Measurements from ENCODE around the gene PAN2.
"Not testable (repeated sequence)": the region's sequence is repeated elsewhere in the genome, so short reads cannot be mapped to it uniquely, and the experiment has no call there.

Gene PAN2

GRCh38 chr12:56347255-56347654 is 13.5 kb upstream of the PAN2 start:
- not testable (repeated sequence) for DNase-seq (ENCODE audit: extremely low read depth in 1 of 2, low read depth in 1 of 2)

GRCh38 chr12:56346675-56347074 is 12.9 kb upstream of the PAN2 start:
- DNase-seq (ENCODE audit: extremely low read depth in 1 of 2, low read depth in 1 of 2) = no peak

- DNase-seq (ENCODE audit: extremely low read depth in 1 of 2, low read depth in 1 of 2) = not testable (repeated sequence)
Measured at GRCh38 chr12:56342290-56342689, 8.5 kb upstream of the PAN2 start.

GRCh38 chr12:56341616-56342015 is 7.8 kb upstream of the PAN2 start:
- DNase-seq (ENCODE audit: extremely low read depth in 1 of 2, low read depth in 1 of 2) = no peak

GRCh38 chr12:56339158-56339422 is 5.3 kb upstream of the PAN2 start:
- no peak for DNase-seq (ENCODE audit: extremely low read depth in 1 of 2, low read depth in 1 of 2)

- peak; percentile 67 to 78 for DNase-seq (ENCODE audit: extremely low read depth in 1 of 2, low read depth in 1 of 2)
Measured at GRCh38 chr12:56338308-56339157, 4.7 kb upstream of the PAN2 start, which contains the start of gene IL23A. TSS of gene IL23A (plus strand) at chr12:56338884. CDS start at chr12:56339045, 161 bp downstream.

- DNase-seq (ENCODE audit: extremely low read depth in 1 of 2, low read depth in 1 of 2) = no peak
Measured at GRCh38 chr12:56337753-56338251, 4.0 kb upstream of the PAN2 start.

- DNase-seq (ENCODE audit: extremely low read depth in 1 of 2, low read depth in 1 of 2) = no peak
Measured at GRCh38 chr12:56336361-56337167, 2.8 kb upstream of the PAN2 start.

GRCh38 chr12:56335527-56335926 is 1.7 kb upstream of the PAN2 start:
- DNase-seq (ENCODE audit: extremely low read depth in 1 of 2, low read depth in 1 of 2) = not testable (repeated sequence)

GRCh38 chr12:56334490-56334793 is 642 bp upstream of the PAN2 start:
- DNase-seq (ENCODE audit: extremely low read depth in 1 of 2, low read depth in 1 of 2) = no peak

- DNase-seq (ENCODE audit: extremely low read depth in 1 of 2, low read depth in 1 of 2) = no peak
Measured at GRCh38 chr12:56333197-56333678, 562 bp downstream of the PAN2 start.

GRCh38 chr12:56332512-56333196 is 1.1 kb downstream of the PAN2 start:
- no peak for DNase-seq (ENCODE audit: extremely low read depth in 1 of 2, low read depth in 1 of 2)

GRCh38 chr12:56330936-56331490 is 2.8 kb downstream of the PAN2 start:
- no peak for DNase-seq (ENCODE audit: extremely low read depth in 1 of 2, low read depth in 1 of 2)

GRCh38 chr12:56326533-56326932 is 7.3 kb downstream of the PAN2 start:
- no peak for DNase-seq (ENCODE audit: extremely low read depth in 1 of 2, low read depth in 1 of 2)

- no peak for DNase-seq (ENCODE audit: extremely low read depth in 1 of 2, low read depth in 1 of 2)
Measured at GRCh38 chr12:56326126-56326525, 7.7 kb downstream of the PAN2 start.

GRCh38 chr12:56324206-56324605 is 9.6 kb downstream of the PAN2 start:
- DNase-seq (ENCODE audit: extremely low read depth in 1 of 2, low read depth in 1 of 2) = no peak

GRCh38 chr12:56321610-56322009 is 12.2 kb downstream of the PAN2 start:
- DNase-seq (ENCODE audit: extremely low read depth in 1 of 2, low read depth in 1 of 2) = not testable (repeated sequence)

GRCh38 chr12:56321027-56321426 is 12.8 kb downstream of the PAN2 start:
- DNase-seq (ENCODE audit: extremely low read depth in 1 of 2, low read depth in 1 of 2) = no peak

- DNase-seq (ENCODE audit: extremely low read depth in 1 of 2, low read depth in 1 of 2) = no peak
Measured at GRCh38 chr12:56317675-56318074, 16.1 kb downstream of the PAN2 start.

GRCh38 chr12:56315622-56316473 is 18.0 kb downstream of the PAN2 start, which contains the start of gene CNPY2:
TSS of gene CNPY2 (minus strand) at chr12:56315988. CDS start at chr12:56315217, 771 bp downstream.
- DNase-seq (ENCODE audit: extremely low read depth in 1 of 2, low read depth in 1 of 2) = peak; percentile 86 to 87

Data from activated CD8-positive, alpha-beta memory T cell treated with anti-CD3 and anti-CD28 coated beads for 1 hour (primary cell).